Kidney tubule cell (primary cell): ENCODE measurements around the gene RCAN2.

Experiments used
- DNase-seq: peaks from one replicate; pipeline ENCODE4 v3.0.0-alpha.2; 2018; ENCODE audit warnings: low spot score

The RCAN2 gene

DNA sequence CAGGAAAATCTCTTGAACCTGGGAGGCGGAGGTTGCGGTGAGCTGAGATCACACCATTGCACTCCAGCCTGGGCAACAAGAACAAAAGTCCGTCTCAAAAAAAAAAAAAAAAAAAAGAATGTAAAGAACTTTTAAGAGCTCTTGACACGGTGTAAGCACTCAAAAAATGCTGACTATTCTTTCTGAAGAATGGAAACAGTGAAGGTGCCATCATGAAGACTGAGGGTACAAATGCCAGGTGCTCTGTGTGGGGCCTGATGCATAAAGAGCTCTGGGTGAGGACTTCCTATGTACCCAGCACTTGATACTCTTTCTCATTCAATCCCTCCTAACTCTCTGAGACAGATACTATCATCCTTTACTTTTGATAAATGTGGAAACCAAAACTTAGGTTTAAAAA lies 275.5 kb downstream of the RCAN2 start:
- DNase-seq = no peak

GRCh38 chr6:46215213-46215612 lies 276.0 kb downstream of the RCAN2 start:
- DNase-seq = no peak

DNA sequence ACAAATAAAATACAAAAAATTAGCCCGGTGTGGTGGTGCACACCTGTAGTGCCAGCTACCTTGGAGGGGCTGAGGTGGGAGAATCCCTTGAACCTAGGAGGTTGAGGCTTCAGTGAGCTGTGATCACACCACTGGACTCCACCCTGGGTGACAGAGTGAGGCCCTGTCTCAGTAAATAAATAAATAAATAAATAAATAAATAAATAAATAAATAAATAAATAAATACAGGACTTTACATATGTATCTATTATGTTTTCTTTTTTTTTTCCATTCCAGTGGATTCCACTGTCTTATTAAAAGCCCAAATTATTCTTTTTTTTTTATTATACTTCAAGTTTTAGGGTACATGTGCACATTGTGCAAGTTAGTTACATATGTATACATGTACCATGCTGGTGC lies 279.3 kb downstream of the RCAN2 start:
- DNase-seq = no peak

- no peak for DNase-seq
These were observed 281.0 kb downstream of the RCAN2 start for GRCh38 chr6:46210294-46210693.

- DNase-seq = no peak
These were observed 282.9 kb downstream of the RCAN2 start for GRCh38 chr6:46208303-46208702.

GRCh38 chr6:46207174-46207573 lies 284.1 kb downstream of the RCAN2 start:
- no peak for DNase-seq

DNA sequence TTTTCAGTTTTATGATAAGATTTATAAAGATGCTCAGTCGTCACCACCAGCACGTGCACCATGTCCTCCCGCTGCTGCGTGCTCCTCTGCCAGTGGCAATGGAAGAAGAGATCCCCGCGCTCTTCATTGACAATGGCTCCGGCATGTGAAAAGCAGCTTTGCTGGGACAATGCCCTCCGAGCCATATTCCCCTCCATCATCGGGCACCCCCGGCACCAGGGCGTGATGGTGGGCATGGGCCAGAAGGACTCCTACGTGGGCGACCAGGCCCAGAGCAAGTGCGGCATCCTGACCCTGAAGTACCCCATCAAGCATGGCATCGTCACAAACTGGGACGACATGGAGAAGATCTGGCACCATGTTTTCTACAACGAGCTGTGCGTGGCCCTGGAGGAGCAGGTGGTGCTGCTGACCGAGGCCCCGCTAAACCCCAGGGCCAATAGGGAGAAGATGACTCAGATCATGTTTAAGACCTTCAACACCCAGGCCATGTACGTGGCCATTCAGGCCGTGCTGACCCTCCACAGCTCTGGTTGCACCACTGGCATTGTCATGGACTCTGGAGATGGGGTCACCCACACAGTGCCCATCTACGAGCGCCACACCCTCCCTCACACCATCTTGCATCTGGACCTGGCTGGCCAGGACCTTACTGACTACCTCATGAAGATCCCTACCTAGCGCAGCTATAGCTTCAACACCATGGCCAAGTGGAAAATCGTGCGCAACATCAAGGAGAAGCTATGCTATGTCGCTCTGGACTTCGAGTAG lies 286.2 kb downstream of the RCAN2 start:
- no peak for DNase-seq

- no peak for DNase-seq
These were observed 287.7 kb downstream of the RCAN2 start for GRCh38 chr6:46203391-46204177.

DNA sequence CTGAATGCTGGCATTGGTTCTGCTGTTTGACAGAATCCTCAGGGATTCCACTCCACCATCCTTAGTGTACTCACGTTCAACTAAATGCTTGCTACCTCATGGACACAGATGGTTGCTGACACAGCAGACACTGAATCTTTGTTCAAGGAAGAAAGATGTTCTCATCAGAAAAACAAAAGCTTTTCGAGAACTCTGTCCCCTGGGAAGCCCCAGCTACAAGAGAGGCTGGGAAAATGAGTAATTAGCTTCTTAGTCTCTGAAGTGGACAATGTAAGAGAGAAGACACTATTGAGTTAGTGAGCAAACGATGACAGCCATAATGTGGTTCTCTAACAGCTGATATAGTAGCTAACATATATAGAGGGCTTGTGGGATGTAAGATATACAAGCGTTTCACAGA lies 289.5 kb downstream of the RCAN2 start:
- no peak for DNase-seq

- DNase-seq = peak; percentile 5
These were observed 291.9 kb downstream of the RCAN2 start for GRCh38 chr6:46199387-46199786.

DNA sequence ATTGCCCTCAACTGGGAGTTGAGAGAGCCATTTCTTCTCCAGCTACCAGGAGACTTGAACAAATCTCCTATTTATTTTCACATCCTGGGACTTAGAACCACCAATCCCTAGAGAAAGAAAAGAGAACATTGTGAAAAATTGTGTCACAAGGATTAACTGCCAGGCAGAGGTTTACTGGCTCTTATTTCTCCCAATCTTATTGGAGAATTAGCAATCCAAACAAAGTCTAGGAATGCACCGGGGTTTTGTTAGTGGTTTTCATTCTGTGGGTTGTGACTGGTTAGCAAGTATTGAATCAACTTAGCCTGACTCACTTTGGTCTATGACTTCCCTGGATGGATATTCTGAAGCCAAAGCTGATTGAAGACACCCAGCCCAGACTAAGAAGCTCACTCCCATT lies 299.3 kb downstream of the RCAN2 start:
- peak; percentile 87 for DNase-seq

DNA sequence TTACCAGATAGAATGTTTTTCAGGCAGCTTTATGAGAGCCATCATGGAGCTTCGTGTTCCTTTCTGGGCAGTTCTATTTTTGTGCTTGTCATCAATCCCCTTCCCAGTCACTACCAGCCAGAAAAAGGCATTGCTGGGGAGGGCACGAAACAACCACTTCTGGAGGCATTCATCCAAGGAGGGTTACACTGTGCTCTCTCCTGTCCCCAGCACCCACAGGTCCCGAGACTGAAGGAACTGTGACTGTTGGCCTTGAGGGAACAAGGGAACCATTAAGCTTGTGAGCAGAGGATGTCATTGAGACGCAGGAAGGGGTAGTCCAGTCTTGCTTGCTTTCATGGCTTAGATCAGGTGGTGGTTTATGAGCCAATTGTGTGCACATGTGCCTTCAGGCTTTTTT lies 300.4 kb downstream of the RCAN2 start:
- DNase-seq = no peak

DNA sequence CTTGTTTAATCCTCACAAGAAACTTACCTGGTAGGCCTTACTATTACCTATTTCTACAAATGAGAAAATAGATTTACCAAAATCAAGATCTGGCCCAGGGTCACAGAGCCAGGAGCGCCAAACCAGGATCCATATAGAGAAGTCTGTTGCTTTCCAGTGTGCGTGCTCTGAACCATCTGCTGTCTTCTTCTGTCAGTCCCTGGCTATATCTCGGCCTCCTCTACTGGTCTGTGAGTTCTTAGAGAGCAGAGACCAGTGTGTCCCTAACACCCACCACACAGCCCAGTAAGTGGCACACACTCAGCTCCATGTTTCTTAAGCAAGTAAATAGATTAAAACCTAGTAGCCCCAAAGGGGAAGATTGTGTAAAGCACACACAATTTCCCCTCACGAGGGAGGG lies 301.5 kb downstream of the RCAN2 start:
- no peak for DNase-seq

- DNase-seq = no peak
These were observed 304.7 kb downstream of the RCAN2 start for GRCh38 chr6:46186583-46186982.

- DNase-seq = peak; percentile 88
These were observed 307.1 kb downstream of the RCAN2 start for GRCh38 chr6:46184114-46184513.

DNA sequence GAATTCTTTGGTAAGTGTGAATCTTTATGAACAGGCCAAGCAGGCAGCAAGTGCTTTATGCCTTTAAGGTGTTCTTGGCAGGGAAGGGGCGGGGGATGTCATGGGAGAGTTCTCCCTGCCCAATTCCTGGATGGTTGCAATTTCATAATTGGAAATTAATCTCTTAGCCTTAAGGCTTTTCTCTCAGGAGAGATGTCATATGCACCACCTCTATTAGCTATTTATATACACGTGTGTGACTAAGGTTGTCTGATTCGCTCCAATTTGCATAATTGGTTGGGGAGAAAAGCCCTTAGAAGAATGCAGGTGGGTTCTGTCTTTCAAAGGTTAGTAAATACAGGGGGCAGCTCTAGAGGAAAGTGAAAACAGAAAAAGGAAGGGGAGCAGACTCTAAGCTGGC lies 315.3 kb downstream of the RCAN2 start:
- DNase-seq = no peak

DNA sequence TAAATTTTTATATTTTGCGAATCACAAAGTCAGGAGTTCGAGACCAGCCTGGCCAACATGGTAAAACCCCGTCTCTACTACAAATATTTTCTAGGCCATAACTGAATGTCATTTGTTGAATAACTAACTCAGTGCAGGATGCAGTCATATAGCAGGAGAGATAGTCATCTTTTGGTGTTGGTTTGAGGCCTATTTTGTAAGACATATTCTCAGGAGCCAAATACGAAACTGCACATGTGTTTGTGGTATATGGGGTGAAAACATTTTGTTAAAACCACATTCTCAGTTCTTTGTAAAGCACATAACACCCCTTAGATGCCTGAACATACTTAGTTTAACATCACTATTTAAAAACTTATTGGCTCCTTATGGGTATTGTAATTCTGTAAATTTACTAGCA lies 315.8 kb downstream of the RCAN2 start:
- DNase-seq = no peak

GRCh38 chr6:46174904-46175303 lies 316.3 kb downstream of the RCAN2 start:
- DNase-seq = no peak

- DNase-seq = no peak
These were observed 319.1 kb downstream of the RCAN2 start for GRCh38 chr6:46172176-46172575.
